OCI-M2 (cell line): ENCODE data around the gene NR3C2.
"Not testable (repeated sequence)": the region's sequence is repeated elsewhere in the genome, so short reads cannot be mapped to it uniquely, and the experiment has no call there.

Experiments used
- DNase-seq: peaks from one replicate; lab custom pipeline; 2025; ENCODE audit not compliant: unreplicated experiment; lab: John Stamatoyannopoulos, UW

Gene NR3C2

DNA sequence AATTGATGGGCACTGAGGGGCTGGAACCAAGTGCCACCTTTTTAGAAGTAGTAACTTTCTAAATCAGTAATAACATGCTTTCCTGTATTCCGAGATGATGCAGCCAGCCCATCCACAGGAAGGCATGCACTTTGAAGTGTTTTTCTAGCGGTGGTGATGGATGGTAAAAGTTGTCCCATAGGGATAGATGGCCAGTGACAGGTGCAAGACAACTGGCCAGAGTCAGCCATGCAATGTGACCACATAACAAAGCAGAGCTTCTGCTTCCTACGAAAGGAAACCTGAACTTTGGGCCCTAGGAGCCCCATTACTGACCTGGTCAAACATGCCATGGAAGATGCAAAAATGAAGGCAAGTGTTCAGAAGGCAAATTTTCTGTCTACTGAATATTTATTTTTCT is 72.3 kb downstream of the NR3C2 start:
- no peak for DNase-seq

DNA sequence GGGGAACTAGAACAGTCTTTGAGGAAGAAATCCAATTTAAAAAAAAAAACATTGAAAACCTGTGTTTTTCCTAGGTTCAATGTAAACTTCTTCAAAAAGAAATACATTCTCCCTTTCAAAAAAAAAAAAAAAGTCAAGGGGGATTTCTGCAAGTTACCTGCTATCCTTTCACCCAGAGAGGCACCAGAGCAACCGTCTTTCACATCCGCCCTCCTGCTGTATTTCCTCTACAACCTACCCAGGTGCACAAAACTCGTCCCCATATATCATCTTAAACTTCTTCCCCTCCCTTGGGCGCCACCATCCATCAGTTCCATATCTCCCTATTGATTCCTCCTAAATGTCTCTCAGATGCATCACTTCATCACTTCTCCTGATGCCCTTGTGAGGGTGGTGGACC is 74.5 kb downstream of the NR3C2 start:
- no peak for DNase-seq

DNA sequence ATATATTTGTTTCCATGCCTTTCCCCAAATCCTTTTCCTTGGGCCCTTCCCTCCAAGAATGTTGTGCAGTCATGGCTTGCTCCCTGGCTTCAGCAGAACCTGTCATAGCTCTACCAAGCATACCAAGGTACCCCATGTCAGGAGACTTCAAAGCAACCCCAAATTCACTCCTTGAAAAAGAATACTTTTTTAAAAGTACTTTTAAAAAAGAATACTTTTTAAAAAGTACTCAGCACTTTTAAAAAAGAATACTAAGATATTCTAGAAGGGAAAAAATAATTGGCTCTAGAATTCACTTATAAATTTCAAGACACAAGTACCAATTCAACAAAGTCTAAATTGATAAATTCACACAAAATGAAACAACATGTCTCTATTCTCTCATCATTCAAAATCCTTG is 76.0 kb downstream of the NR3C2 start:
- DNase-seq: no peak

DNA sequence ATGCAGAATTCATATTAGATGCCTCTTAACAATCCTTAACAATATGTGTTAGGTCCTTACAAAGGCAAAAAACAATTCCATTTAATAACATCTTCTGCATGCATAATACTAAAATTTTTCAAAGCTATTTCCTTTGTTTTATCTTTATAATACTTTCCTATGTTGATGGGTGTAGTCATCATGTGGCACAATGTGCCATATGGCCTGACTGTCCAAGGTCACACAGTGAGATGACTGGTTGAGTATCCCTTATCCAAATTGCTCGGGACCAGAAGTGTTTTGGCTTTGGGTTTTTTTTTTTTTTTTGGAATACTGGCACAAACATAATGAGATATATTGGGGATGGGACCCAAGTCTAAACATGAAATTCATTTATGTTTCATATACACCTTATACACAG is 77.7 kb downstream of the NR3C2 start:
- no peak for DNase-seq

DNA sequence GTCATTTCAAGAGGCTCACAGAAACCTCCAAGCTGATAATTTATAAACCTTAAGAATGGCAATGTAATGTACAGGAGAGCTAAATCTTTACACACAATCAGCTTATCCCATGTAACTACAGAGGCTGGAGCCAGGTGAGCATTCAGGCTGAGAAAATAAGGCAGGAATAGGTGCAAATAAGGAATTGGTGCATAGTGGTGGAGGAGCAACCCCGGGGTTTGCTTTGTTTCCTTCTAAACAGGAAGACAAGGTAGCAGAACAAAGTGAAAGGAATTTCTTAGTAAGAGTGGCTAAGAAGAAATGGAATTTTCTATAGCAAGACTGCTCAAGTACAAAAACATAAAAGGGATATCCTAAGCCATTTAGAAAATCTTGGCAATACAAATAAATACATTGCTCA is 82.4 kb downstream of the NR3C2 start:
- no peak for DNase-seq

DNA sequence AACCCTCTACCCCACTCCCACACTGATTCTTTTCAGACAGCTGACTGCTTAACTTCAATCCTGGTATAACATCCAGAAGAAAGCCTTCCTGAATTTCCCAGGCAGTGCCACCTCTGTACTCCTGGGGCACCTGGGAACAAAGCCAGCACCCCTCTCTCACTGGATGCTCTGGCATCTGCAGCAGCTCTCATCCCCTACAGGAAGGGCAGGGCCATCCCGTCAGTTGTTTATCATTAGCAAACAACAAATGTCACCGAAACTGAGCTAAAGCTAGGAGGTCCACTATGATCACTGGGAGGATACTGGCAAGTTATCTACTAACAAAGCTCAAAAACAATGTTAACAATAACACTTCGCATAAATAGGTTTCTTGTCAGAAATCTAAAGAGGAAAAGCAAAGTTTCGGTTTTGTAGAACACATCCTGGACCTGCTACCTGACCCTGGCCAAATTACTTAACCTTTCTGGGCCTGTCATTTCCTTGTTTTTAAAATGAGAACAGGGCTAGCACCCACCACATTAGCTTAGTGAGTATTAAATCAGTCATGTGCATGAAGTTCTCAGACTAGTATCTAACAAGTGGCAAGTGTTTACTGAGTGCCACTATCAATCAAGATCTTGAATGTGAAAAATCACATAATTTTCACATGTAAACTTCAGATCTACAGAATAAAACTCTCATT is 86.6 kb downstream of the NR3C2 start:
- DNase-seq: no peak

DNA sequence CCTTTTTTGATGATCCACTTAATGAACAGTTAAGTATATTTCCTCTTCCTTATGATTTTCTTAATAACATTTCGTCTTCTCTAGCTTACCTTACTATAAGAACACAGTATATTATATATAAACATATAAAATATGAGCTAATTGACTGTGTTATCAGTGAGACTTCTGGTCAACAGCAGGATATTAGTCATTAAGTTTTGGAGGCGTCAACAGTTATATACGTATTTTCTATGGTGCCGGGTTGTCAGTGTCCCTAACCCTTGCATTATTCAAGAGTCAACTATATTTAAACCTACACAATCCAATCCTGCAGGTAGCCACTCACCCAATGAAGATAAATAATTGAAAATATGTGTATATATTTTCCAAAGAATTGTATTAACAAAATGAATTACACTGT is 88.0 kb downstream of the NR3C2 start:
- no peak for DNase-seq

DNA sequence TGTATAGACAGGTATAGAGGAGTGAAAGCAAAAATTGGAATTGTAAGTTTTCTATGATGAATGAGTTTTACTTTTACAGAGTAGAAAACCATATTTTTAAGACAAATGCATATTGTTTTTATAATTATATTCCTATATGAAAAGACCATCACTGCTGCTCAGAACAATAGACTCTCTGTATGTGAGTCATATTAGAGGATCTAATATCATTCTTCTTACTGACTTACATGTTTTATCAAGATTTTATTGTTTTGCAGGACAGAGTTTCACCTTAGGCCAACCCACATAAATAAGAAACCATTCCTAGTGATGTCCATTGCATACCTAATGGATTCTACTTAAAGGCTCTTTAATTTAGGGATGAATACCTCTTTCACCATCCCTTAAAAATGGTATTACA is 88.6 kb downstream of the NR3C2 start:
- DNase-seq: no peak

DNA sequence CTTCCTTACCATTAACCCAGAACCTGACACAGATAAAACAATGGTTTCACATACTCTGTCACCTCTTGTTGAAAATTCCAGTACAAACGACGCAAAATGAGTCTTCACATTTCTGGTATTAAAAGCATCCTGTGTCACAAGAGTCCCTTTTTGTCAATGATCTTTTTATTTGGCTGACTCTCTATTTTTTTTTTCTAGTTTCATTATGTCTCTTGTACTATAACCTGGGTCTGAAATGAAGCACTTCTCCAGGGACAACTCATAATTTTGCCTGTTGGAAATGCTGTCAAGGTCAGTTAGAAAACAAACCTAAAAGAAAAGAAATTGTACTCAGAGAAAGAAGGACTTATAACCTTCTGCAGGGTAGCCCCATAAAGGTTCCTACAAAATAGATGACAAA is 93.1 kb downstream of the NR3C2 start:
- no peak for DNase-seq

DNA sequence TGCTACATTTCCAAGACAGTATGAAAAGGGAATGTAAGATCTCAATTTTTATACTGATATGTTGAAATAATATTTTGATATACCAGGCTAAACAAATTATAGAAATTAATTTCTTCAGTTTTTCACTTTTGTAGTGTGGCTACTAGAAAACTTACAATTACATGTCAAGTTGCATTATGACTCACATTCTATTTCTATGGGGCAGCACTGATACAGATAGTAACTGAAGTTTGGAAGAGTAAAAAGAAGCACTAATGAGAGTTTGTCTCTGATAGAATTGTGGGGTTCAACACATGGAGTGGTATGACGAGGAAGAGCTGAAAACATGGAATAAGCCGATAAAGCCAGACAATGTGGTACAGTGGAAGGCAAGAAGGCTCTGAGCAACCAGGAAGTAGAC is 95.6 kb downstream of the NR3C2 start:
- DNase-seq: no peak

DNA sequence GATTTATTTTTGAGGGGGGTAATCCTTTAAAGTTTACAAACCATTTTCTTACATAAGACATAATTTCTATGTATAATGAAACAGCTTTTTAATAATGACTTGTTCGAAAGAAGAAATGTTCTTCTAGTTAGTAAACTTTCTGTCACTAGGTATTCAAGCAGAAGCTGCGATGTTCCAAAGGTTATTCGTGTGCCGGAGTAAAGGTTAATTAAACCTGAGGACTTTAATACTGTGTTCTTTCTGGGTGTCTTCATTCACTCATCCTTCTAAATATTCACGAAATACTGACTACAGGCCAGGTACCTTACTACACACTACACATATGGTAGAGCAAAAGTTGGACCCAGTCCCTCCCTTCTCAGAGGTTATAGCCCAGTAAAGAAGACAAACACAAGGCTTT is 96.7 kb downstream of the NR3C2 start:
- no peak for DNase-seq

DNA sequence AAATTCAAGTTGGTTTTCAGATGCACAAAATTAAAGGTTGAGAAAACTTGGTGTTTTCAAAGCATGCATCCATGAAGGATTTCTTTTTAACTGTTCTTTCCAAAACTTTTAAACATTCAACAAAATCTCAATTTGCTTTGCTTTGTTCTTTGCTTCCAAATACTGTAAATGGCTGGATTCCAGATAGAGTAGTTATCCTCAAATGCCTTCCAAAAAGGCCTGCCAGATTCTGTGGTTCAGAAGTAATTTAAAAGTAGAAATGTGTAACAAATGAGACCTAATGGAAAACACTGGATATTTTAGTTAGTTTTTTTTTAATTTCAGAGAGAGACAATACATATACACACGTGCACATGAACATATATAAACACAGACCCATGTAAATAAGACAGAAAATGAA is 97.3 kb downstream of the NR3C2 start:
- no peak for DNase-seq

DNA sequence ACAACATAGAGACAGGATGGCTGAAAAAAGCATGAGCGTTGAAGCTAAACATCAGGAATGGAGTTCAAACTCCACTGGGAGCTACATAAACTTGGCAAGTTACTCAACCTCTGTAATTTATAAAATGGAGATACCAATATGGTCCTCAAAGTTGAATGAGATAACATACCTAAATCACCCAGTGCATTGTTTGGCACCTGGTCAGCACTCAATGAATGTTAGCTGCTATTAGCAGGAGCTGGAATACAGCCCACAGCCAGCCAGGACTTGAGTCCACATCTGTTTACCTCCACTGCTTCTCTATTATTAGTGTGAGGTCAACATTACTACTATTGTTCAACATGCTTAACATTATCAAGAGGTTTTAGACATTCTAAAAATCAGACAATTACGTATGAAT is 97.9 kb downstream of the NR3C2 start:
- DNase-seq: no peak

DNA sequence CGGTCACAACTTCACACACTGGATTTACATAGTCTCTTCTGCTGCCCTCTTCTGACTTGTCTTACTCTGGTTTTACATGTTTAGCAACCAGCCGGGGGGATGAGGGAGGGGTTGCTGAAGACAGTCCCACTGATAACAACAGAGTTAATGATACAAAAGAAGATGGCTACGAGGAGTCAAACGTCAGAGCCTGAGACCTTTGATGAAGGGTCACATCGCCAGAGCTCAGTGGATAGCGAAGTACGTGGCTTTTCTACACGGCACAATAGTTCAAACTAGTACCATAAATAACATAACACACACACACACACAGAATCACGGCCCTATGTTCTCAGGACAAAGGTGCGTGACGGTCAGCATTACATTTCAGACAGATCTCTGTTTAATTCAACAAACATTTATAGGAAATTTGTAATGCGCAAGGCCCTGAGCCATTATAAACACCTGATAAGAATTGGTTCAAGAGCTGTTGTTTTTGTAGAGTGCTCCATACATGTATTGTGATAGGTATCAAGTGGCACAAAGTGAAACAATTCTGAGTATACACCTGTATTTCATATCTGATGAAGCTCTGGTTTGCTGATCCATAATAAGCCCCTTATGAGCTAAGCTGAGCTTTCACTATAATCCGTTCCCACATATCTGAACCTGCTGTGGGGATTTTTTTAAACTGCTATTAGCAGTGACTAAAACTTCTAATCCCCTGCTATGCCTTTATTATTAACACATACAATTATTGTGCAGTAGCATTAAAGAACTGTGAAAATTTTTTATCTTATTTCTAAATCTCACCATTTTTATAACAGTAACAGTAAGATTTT is 100.0 kb downstream of the NR3C2 start:
- no peak for DNase-seq

DNA sequence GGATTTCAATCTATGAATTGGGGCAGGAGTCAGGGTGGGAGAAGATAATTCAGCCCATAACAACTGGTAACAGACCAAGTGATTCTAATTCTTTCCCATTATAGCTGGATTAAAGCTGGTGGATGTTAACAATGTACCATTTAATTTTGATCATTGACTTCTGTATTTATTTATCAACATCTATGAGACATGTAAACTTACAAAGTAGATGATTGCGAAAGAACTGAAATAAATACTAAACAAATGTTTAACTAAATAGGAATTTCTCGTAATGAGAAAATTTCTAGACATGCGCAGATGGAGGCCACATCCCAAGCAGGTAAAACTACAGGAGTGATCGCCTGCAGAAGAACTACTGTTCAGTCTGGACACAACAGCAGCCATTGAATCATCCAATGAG is 107.1 kb downstream of the NR3C2 start:
- DNase-seq: no peak

DNA sequence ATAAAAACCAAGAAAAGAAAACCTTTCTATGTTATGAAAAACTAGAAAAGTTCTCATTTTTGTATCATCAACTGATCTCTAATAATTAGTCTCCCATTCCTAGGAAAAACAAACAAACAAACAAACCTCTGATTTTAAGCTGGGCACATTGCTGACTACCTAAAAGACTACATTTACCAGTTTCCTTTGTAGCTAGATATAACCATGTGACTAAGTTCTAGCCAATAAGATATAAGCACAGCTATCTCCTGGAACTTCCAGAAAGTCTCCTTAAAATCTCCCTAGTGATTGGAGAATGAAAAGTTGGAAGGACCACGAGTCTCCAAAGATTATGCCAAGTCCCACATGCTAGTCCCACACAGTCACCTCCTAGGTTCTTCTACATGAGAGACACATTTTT is 108.9 kb downstream of the NR3C2 start:
- no peak for DNase-seq

DNA sequence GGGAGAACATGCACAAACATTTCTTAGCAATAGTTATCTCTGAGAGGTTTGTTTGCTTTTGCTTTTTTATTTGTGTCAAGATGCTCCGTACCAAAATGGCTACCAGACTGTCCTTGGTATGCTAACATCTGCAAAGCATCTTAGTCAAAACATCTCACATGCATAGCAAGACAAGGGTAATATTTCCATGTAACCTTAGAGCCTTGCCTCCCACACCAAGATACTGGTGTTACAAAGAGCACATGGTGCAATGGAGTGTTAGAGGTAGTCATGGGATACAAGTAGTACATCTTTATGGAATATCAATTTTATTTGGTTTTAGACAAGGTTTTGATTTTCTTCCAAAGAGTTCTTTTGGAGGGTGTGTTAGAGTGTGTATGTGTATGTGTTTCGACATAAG is 109.7 kb downstream of the NR3C2 start:
- DNase-seq: no peak

DNA sequence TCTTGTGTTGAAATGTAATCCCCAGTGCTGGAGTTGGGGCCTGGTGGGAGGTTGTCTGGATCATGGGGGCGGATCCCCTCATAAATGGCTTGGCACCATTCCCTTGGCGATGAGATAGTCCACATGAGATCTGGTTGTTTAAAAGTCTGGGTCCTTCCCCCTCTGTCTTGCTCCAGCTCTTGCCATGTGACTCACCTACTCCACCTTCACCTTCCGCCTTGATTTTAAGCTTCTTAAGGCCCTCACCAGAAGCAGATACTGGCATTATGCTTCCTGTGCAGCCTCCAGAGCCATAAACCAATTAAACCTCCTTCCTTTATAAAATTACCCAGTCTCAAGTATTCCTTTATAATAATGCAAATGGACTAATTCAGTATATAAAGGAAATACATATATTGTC is 111.5 kb downstream of the NR3C2 start:
- no peak for DNase-seq

DNA sequence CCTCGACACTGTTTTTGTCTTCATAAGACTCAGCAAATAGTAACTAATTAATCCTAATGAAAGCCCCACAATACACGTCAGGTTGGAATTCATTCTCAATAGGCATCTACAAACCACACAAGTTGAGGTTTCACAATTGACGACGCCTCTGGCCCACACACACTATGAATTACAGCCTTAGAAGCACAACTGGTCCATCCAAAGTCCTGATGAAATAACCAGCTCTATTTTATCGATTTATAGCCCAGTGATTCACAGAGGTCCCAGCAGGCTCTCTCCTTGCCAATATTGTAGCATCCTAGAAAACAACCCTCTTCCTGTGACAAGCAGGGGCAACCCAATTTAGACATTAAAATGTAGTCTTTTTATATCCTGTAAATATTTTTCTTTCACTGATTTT is 112.1 kb downstream of the NR3C2 start:
- DNase-seq: no peak

DNA sequence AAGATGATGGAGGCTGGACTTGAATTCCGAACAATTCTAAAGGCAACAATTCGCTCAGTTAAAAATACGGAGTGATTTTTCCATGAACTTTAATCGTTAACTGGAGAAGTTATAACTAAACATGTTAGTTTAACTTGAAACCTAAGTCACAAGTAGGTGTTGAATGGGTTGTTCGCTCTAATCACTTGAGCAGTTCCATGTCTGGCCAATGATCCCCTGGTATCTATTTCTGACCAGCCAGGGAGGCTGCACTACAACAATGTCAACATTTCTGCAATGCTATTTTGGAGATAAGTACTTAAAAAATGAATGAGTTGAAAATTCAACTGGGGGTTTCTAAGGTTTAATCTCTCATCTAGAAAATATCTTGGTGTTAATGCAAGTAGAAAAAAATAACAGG is 112.5 kb downstream of the NR3C2 start:
- DNase-seq: no peak

DNA sequence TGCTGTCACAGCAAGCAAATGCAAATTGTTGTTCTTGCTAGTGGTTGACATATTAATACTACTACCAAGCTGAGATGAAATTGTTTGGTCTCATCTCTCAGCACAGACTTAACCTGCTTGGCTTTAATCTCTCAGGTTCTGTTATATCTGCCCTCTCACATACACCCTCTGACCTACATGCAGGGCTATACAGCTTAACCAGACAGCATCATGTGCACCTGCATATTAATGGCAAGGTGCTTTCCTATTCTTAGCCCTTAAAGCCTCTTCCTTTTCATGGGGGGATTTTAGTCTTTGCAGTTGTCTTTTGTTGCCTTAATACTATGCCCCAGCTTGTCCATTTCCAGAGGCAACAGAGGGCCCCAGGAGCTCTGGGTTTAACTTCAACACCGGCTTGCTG is 114.5 kb downstream of the NR3C2 start:
- no peak for DNase-seq

DNA sequence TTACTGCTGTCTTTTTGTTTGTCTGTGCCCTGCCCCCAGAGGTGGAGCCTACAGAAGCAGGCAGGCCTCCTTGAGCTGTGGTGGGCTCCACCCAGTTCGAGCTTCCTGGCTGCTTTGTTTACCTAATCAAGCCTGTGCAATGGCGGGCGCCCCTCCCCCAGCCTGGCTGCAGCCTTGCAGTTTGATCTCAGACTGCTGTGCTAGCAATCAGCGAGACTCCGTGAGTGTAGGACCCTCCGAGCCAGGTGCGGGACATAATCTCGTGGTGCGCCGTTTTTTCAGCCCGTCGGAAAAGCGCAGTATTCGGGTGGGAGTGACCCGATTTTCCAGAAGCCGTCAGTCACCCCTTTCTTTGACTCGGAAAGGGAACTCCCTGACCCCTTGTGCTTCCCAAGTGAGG is 118.9 kb downstream of the NR3C2 start:
- not testable (repeated sequence) for DNase-seq

DNA sequence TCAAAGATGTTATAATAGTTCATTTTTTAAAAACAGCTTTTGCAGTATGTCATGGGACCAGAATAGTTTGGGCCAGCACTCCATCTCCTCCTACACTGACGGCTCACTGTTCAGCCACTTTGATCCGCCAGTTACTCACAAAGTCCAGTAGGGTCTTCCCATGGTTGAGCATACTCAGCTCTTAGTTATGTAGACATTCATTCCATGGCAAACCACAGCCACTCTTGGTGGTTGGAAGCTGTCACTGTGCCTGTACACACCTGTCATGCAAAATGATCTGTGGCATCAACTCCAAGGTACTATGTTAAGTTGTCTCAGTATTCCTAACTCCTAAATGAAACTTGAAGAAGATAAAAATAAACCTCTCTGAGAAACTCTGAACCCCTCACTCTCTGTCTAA is 127.2 kb downstream of the NR3C2 start:
- no peak for DNase-seq
